SK-N-SH treated with all-trans-retinoic acid at 6 μM for 48 hours (cell line): ENCODE data around the gene IGF1R.

ENCODE experiments used
- ATAC-seq: fragments of 200-7000 bp; cut with Tn5 transposase; 3 replicates; pipeline ENCODE4 v1.9.1; 2020; ENCODE audit warnings: mild to moderate bottlenecking, moderate library complexity
- ARNTL ChIP-seq: fragments of 450-650 bp; formaldehyde crosslinking; IDR thresholded peaks from 2 replicates; pipeline ENCODE4 v1.5.0; 2020; ENCODE audit warnings: low read depth, mild to moderate bottlenecking, moderate library complexity, borderline replicate concordance
- BACH2 ChIP-seq: fragments of 250-450 bp; sonication (Bioruptor Pico); IDR thresholded peaks from 2 replicates; pipeline ENCODE4 v1.9.0; 2021; ENCODE audit warnings: mild to moderate bottlenecking, borderline replicate concordance
- ISL1 ChIP-seq: fragments of 250-450 bp; sonication (Bioruptor Pico); IDR thresholded peaks from 2 replicates; pipeline ENCODE4 v2.1.2; 2022; ENCODE audit warnings: mild to moderate bottlenecking, moderate library complexity
- PPARA ChIP-seq: fragments of 250-450 bp; sonication (Bioruptor Pico); IDR thresholded peaks from 2 replicates; pipeline ENCODE4 v1.5.0; 2020; ENCODE audit warnings: mild to moderate bottlenecking, borderline replicate concordance
- RARB ChIP-seq: fragments of 250-450 bp; sonication (Bioruptor Pico); IDR thresholded peaks from 2 replicates; pipeline ENCODE4 v1.8.0; 2021; ENCODE audit warnings: mild to moderate bottlenecking, moderate library complexity
- SNAI2 ChIP-seq: fragments of 250-450 bp; sonication (Bioruptor Pico); IDR thresholded peaks from 2 replicates; pipeline ENCODE4 v1.5.0; 2020; ENCODE audit warnings: mild to moderate bottlenecking, moderate library complexity
- TCF4 ChIP-seq: fragments of 250-450 bp; sonication (Bioruptor Pico); IDR thresholded peaks from 2 replicates; pipeline ENCODE4 v1.8.0; 2021; ENCODE audit warnings: mild to moderate bottlenecking, moderate library complexity, borderline replicate concordance
- TOX ChIP-seq: fragments of 250-450 bp; sonication (Bioruptor Pico); IDR thresholded peaks from 2 replicates; pipeline ENCODE4 v1.8.0; 2021; ENCODE audit warnings: mild to moderate bottlenecking, moderate library complexity, borderline replicate concordance
- ZC3H10 ChIP-seq: fragments of 250-450 bp; sonication (Bioruptor Pico); IDR thresholded peaks from 2 replicates; pipeline ENCODE4 v1.5.1; 2021; ENCODE audit warnings: mild to moderate bottlenecking, moderate library complexity
- ZNF565 ChIP-seq: fragments of 450-650 bp; formaldehyde crosslinking; conservative IDR thresholded peaks from 2 replicates; pipeline ENCODE4 v1.5.0; 2020; ENCODE audit warnings: low read depth, mild to moderate bottlenecking, moderate library complexity
- ZNF70 ChIP-seq: fragments of 450-650 bp; formaldehyde crosslinking; IDR thresholded peaks from 2 replicates; pipeline ENCODE4 v1.5.0; 2020; ENCODE audit warnings: mild to moderate bottlenecking, moderate library complexity
- ZNF8 ChIP-seq: fragments of 450-650 bp; formaldehyde crosslinking; IDR thresholded peaks from 2 replicates; pipeline ENCODE4 v1.5.0; 2020; ENCODE audit warnings: mild to moderate bottlenecking, moderate library complexity
- TF ChIP-seq, protein P1 (sequence below): fragments of 250-450 bp; sonication (Bioruptor Pico); IDR thresholded peaks from 2 replicates; pipeline ENCODE4 v1.5.1; 2020; ENCODE audit warnings: low read depth, mild to moderate bottlenecking, moderate library complexity
- TF ChIP-seq, protein P2 (sequence below): fragments of 250-450 bp; sonication (Bioruptor Pico); IDR thresholded peaks from 2 replicates; pipeline ENCODE4 v1.5.0; 2020; ENCODE audit warnings: mild to moderate bottlenecking, moderate library complexity
- TF ChIP-seq, protein P3 (sequence below): fragments of 250-450 bp; sonication (Bioruptor Pico); IDR thresholded peaks from 2 replicates; pipeline ENCODE4 v1.8.0; 2021; ENCODE audit warnings: low read depth, mild to moderate bottlenecking, moderate library complexity, borderline replicate concordance
- TF ChIP-seq, protein P4 (sequence below): fragments of 250-450 bp; sonication (Bioruptor Pico); IDR thresholded peaks from 2 replicates; pipeline ENCODE4 v1.8.0; 2020; ENCODE audit warnings: mild to moderate bottlenecking, moderate library complexity, borderline replicate concordance

Gene IGF1R

DNA sequence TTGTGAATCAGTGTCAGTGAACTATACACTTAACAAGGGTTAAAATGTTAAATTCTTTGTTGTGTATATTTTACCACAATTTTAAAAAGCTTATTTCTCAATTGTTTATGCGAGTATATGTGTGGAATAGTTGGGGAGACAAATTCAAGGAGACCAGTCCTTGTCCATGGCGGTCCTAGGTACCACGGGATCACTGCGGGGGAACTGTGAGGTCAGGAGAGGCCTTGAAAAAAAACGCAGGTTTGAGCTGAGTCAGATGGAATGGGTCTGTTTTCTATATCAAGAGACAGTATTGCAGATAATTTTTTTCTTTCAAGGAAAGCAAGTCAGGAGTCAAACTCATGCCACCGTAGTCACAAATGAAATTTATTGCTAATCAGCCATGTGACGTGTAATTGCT, 18.5 kb downstream of the IGF1R start:
- no peak; the same call in 2 of the 3 replicates for ATAC-seq
- peak; percentile 12; the same call in 1 of the 2 replicates for TF ChIP-seq SNAI2 (CRISPR knock-in tag)
- no peak for TF ChIP-seq TCF4 (CRISPR knock-in tag)
- TF ChIP-seq RARB = no peak
- TF ChIP-seq, all 23 proteins: peak for 1

DNA sequence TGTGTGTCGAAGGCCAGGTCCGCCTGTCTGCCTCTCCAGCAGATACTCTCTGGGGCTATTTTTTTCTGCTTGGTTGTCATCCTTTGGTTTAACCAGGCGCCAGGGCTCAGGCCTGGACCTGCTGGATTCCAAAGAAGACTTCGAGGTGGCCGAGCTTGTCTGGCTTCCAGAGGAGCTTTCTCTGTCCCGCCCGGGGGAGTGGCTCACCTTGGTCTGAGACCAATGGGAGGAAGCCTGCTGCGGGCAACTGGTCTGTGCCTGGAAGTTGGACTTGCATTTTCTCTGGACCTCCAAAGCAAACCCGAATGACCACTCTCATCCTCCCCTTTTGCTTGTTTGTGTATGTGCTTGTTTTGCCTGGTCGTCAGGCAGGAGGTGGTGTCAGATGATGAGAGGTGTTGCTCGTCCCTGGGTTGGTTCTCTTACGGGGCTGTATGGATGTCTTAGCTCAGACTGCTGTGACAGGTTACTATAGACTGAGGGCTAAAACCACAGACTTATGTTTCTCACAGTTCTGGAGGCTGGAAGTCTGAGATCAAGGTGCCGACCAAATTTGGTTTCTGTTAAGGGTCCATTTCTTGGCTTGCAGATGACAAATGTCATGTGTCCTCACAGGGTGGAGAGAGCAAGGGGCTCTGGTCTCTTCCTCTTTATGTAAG, 19.3 kb downstream of the IGF1R start:
- no peak for TF ChIP-seq BACH2 (CRISPR knock-in tag)
- TF ChIP-seq ISL1 (CRISPR knock-in tag) = no peak
- TF ChIP-seq SNAI2 (CRISPR knock-in tag) = no peak
- TF ChIP-seq, protein P1, sequence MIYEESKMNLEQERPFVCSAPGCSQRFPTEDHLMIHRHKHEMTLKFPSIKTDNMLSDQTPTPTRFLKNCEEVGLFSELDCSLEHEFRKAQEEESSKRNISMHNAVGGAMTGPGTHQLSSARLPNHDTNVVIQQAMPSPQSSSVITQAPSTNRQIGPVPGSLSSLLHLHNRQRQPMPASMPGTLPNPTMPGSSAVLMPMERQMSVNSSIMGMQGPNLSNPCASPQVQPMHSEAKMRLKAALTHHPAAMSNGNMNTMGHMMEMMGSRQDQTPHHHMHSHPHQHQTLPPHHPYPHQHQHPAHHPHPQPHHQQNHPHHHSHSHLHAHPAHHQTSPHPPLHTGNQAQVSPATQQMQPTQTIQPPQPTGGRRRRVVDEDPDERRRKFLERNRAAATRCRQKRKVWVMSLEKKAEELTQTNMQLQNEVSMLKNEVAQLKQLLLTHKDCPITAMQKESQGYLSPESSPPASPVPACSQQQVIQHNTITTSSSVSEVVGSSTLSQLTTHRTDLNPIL (CRISPR knock-in tag) = no peak
- TF ChIP-seq ZC3H10 (CRISPR knock-in tag) = no peak
- TF ChIP-seq PPARA (CRISPR knock-in tag) = no peak
- TF ChIP-seq, protein P2, sequence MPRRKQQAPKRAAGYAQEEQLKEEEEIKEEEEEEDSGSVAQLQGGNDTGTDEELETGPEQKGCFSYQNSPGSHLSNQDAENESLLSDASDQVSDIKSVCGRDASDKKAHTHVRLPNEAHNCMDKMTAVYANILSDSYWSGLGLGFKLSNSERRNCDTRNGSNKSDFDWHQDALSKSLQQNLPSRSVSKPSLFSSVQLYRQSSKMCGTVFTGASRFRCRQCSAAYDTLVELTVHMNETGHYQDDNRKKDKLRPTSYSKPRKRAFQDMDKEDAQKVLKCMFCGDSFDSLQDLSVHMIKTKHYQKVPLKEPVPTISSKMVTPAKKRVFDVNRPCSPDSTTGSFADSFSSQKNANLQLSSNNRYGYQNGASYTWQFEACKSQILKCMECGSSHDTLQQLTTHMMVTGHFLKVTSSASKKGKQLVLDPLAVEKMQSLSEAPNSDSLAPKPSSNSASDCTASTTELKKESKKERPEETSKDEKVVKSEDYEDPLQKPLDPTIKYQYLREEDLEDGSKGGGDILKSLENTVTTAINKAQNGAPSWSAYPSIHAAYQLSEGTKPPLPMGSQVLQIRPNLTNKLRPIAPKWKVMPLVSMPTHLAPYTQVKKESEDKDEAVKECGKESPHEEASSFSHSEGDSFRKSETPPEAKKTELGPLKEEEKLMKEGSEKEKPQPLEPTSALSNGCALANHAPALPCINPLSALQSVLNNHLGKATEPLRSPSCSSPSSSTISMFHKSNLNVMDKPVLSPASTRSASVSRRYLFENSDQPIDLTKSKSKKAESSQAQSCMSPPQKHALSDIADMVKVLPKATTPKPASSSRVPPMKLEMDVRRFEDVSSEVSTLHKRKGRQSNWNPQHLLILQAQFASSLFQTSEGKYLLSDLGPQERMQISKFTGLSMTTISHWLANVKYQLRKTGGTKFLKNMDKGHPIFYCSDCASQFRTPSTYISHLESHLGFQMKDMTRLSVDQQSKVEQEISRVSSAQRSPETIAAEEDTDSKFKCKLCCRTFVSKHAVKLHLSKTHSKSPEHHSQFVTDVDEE (CRISPR knock-in tag) = no peak
- no peak for TF ChIP-seq ZNF70 (CRISPR knock-in tag)
- TF ChIP-seq TCF4 (CRISPR knock-in tag) = no peak
- no peak for TF ChIP-seq TOX
- TF ChIP-seq, protein P3, sequence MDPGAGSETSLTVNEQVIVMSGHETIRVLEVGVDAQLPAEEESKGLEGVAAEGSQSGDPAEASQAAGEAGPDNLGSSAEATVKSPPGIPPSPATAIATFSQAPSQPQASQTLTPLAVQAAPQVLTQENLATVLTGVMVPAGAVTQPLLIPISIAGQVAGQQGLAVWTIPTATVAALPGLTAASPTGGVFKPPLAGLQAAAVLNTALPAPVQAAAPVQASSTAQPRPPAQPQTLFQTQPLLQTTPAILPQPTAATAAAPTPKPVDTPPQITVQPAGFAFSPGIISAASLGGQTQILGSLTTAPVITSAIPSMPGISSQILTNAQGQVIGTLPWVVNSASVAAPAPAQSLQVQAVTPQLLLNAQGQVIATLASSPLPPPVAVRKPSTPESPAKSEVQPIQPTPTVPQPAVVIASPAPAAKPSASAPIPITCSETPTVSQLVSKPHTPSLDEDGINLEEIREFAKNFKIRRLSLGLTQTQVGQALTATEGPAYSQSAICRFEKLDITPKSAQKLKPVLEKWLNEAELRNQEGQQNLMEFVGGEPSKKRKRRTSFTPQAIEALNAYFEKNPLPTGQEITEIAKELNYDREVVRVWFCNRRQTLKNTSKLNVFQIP (CRISPR knock-in tag) = no peak
- TF ChIP-seq ZNF565 (CRISPR knock-in tag) = no peak
- no peak for TF ChIP-seq ZNF8
- TF ChIP-seq, all 23 proteins: peak for 0
- no peak for ATAC-seq

DNA sequence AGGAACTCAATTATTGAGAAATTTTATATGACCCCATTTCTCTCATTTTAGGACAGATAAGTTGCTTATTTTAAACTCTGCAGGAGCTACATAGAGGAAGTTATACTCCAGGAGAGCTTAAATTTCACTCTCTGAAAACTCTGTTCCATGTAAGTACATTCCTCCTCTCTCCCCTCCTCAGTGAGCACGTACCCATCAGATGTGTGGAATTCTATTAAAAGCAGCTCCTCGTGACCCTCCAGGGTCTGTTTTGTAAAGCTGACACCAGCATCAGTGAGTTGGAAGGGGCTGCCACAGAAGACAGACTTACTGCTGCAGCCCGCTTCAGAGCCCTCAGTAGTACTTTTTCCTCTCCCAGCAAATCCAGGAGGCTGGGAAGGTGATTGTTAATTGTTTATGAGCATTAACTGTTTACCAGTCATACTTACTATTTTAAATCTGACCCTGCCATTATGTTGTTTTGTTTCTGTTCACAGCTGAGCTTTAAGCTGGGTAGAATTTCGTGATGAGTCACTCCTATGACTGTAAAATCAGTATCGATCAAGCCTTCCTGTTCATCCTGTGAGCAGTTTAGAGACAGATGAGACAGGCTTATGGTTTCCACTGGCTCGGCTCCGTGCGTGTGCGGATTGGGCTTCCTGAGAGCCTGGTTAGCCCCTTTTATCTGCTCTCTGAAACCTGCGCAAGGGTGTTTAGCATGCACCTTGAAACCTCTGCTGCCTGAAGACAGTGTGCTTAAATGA, 20.4 kb downstream of the IGF1R start:
- peak; percentile 78 for ATAC-seq
- TF ChIP-seq, protein P3 (CRISPR knock-in tag) = no peak

DNA sequence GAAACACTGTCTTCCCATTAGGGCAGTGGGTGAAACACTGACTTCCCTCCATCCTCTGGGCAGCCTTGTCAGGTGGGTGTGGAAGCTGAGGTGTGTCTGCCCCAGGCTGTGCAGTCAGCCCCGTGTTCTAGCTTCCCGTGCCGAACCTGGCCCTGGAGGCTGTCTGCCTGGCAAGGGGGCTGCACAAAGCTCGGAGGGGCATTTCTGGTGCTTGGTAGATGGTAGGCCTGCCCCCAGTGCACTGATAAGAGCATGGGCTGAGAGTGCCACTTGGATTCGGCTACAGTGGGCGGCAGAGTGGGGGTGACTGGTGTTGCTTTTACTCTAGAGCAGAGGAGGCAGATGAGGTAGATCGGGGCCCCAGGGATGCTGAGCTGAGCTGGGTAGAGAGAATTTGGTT, 21.3 kb downstream of the IGF1R start:
- no peak; the same call in 2 of the 3 replicates for ATAC-seq
- no peak for TF ChIP-seq PPARA (CRISPR knock-in tag)
- TF ChIP-seq ZNF70 (CRISPR knock-in tag) = no peak

DNA sequence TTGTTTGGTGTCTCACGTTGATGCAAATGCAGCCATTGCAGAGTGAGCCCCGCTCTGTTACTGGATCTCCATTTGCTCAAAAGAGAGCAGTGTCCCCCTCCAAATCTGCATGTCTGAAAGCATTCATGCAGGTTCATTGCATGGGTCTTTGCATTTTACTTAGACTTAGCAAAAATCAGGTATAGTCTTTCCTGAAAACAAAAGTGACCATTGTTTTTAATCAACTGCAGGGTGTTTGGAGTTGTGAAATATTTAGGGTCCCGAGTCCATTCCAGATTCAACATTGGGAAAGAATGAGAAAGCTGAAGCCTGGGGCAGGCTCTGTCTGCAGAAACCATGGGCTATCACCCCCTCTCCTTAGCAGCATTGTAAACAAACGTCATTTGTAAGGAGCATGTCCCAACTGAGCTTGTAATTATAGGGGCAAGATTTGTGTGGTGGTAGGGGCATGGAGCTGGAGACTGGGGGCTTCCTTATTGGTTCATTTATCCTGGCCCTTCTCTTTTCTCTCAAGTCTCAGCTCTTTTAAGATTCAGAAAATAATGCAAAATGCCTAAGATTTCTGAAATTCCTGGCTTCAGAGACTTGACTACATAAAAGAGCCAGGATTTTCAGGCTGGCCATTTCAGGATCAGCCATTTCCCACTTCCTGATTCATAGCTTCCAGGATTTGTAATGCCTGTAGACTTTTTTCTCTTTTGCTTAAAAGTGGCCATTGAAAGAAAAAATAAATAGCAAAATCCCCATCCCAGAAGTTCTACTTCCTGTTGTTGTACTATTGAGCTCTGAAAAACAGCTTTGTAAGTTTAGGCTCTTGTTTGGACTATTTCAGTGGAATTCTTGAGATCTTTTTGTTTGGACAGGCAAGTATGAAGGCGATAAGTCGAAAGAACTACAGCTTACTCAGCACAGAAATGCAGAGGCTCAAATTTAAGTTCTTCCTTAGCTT, 23.0 kb downstream of the IGF1R start:
- ATAC-seq = peak; percentile 17; the same call in 2 of the 3 replicates
- TF ChIP-seq ZC3H10 (CRISPR knock-in tag) (no peak), ARNTL (CRISPR knock-in tag) (no peak), ZNF70 (CRISPR knock-in tag) (no peak), TCF4 (CRISPR knock-in tag) (no peak), BACH2 (CRISPR knock-in tag) (no peak), ZNF8 (no peak)
- TF ChIP-seq, protein P1 (CRISPR knock-in tag) = no peak
- TF ChIP-seq, protein P4, sequence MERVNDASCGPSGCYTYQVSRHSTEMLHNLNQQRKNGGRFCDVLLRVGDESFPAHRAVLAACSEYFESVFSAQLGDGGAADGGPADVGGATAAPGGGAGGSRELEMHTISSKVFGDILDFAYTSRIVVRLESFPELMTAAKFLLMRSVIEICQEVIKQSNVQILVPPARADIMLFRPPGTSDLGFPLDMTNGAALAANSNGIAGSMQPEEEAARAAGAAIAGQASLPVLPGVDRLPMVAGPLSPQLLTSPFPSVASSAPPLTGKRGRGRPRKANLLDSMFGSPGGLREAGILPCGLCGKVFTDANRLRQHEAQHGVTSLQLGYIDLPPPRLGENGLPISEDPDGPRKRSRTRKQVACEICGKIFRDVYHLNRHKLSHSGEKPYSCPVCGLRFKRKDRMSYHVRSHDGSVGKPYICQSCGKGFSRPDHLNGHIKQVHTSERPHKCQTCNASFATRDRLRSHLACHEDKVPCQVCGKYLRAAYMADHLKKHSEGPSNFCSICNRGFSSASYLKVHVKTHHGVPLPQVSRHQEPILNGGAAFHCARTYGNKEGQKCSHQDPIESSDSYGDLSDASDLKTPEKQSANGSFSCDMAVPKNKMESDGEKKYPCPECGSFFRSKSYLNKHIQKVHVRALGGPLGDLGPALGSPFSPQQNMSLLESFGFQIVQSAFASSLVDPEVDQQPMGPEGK (CRISPR knock-in tag) = no peak
- TF ChIP-seq, protein P3 (CRISPR knock-in tag) = no peak
